Neural progenitor cell (in vitro differentiated cells): ENCODE measurements around the gene CACNA1C. TPM values are rescaled to one million over a fixed set of nuclear protein-coding genes. Genes with fewer than 3 reads are reported as not detected.

Experiments
- DNase-seq: peaks from one replicate; pipeline ENCODE4 v3.0.0-alpha.2; 2016; ENCODE audit warnings: low spot score
- H2AFZ ChIP-seq: fragments of 200-600 bp; sonication (generic); replicated peaks from 2 replicates; pipeline ENCODE4 v1.6.1; 2016; ENCODE audit warnings: antibody characterized with exemption
- H3F3A ChIP-seq: fragments of 200-600 bp; sonication (generic); 2 replicates; pipeline ENCODE4 v1.6.1; 2016; ENCODE audit warnings: antibody characterized with exemption, low read depth
- H3K27ac ChIP-seq: fragments of 200-600 bp; sonication (generic); 2 replicates; pipeline ENCODE4 v1.5.1; 2016; ENCODE audit warnings: mild to moderate bottlenecking
- H3K27me3 ChIP-seq: fragments of 200-600 bp; sonication (generic); 2 replicates; pipeline ENCODE4 v1.6.1; 2016; ENCODE audit warnings: mild to moderate bottlenecking, moderate library complexity
- H3K36me3 ChIP-seq: fragments of 200-600 bp; sonication (generic); 2 replicates; pipeline ENCODE4 v1.5.1; 2016
- H3K4me1 ChIP-seq: fragments of 200-600 bp; sonication (generic); 2 replicates; pipeline ENCODE4 v1.6.1; 2016; ENCODE audit warnings: mixed run types
- H3K4me2 ChIP-seq: fragments of 200-600 bp; sonication (generic); 2 replicates; pipeline ENCODE4 v1.6.1; 2016
- H3K4me3 ChIP-seq: fragments of 200-600 bp; sonication (generic); 2 replicates; pipeline ENCODE4 v1.5.1; 2016
- H3K79me2 ChIP-seq: fragments of 200-600 bp; sonication (generic); 2 replicates; pipeline ENCODE4 v1.6.1; 2016; ENCODE audit warnings: low read depth
- H3K9ac ChIP-seq: fragments of 200-600 bp; sonication (generic); 2 replicates; pipeline ENCODE4 v1.6.1; 2016
- H3K9me3 ChIP-seq: fragments of 200-600 bp; sonication (generic); 2 replicates; pipeline ENCODE4 v1.5.1; 2016; ENCODE audit warnings: low read depth
- H4K20me1 ChIP-seq: fragments of 200-600 bp; sonication (generic); 2 replicates; pipeline ENCODE4 v1.6.1; 2016; ENCODE audit warnings: low read depth
- H3K27ac Mint-ChIP-seq: 3 replicates; pipeline ENCODE4 v1.8.0; 2021; ENCODE audit warnings: mixed read lengths
- H3K27me3 Mint-ChIP-seq: 2 replicates; pipeline ENCODE4 v1.8.0; 2022; ENCODE audit warnings: low read depth, mild to moderate bottlenecking, inconsistent platforms, moderate library complexity, mixed read lengths; ENCODE audit not compliant: insufficient read depth
- H3K36me3 Mint-ChIP-seq: 3 replicates; pipeline ENCODE4 v1.8.0; 2021; ENCODE audit warnings: mixed read lengths
- H3K4me1 Mint-ChIP-seq: 3 replicates; pipeline ENCODE4 v1.8.0; 2021; ENCODE audit warnings: mixed read lengths
- H3K4me3 Mint-ChIP-seq: 3 replicates; pipeline ENCODE4 v1.8.0; 2021; ENCODE audit warnings: mild to moderate bottlenecking, moderate library complexity, mixed read lengths
- H3K9me3 Mint-ChIP-seq: 3 replicates; pipeline ENCODE4 v1.8.0; 2020; ENCODE audit warnings: mixed read lengths
- EZH2 ChIP-seq: fragments of 200-600 bp; sonication (generic); IDR thresholded peaks from 2 replicates; pipeline ENCODE4 v1.6.1; 2017; ENCODE audit warnings: antibody characterized with exemption, mild to moderate bottlenecking, moderate library complexity
- EZH2phosphoT487 ChIP-seq: fragments of 200-600 bp; sonication (generic); IDR thresholded peaks from 2 replicates; pipeline ENCODE4 v1.6.1; 2017; ENCODE audit warnings: antibody characterized with exemption
- total RNA-seq: library from RNA; depleted of rRNA; stranded (reverse); fragments of >200 nt; gene quantifications from 2 replicates; pipeline ENCODE4 v1.2.3, GENCODE V29; 2015; ENCODE audit warnings: low replicate concordance
- TF ChIP-seq, protein P1 (sequence below): fragments of 200-600 bp; sonication (generic); IDR thresholded peaks from 2 replicates; pipeline ENCODE4 v1.5.1; 2017; ENCODE audit warnings: antibody characterized with exemption, mild to moderate bottlenecking

Gene CACNA1C
- total RNA-seq, 1 donor from 2014 or later = 2.7 TPM

DNA sequence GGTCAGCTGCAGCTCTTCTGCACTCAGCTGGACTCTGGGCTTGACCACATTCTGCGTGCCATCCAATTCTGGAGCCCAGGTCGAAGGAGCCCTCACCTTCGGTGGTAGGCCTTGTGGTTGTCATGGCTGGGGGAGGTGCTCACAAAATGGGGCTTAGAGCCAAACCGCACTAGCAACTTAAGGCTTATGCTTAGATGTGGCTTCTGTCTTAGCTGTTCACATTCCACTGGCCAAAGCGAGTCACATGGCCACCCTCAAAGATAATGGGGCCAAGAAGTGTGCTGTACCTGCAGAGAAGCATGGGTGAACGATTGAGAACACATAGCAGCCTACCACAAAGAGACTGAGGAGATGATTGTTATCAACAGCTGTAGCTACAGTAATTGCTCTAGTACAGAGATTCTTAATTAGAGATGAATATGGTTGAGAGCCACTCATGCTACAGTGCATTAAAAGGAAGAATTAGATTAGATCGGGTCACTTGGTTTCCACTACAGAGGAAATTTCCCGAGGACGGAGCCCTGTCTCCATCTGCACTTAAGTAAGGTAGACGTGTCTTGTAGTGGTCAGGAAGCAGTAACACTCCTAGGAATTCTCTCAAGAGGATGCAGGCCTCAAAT is 407.4 kb downstream of the CACNA1C start:
- H3K4me2 ChIP-seq = no peak overlapping the region
- no peaks in the 10 kb centered on the region for H3K9me3 ChIP-seq
- no peak overlapping the region for H3K27ac ChIP-seq
- Mint-ChIP-seq H3K36me3 (no peaks in the 10 kb centered on the region), H3K9me3 (no peaks in the 10 kb centered on the region), H3K27ac (no peak overlapping the region), H3K4me1 (peaks cover 11% of the 10 kb centered on the region), H3K27me3 (peaks cover 2% of the 10 kb centered on the region), H3K4me3 (no peak overlapping the region)
- H3K36me3 ChIP-seq = no peaks in the 10 kb centered on the region
- peaks cover 14% of the 10 kb centered on the region for H3K4me1 ChIP-seq
- no peak overlapping the region for H3K4me3 ChIP-seq
- no peak overlapping the region for H2AFZ ChIP-seq
- H3K79me2 ChIP-seq = no peaks in the 10 kb centered on the region
- peaks cover 10% of the 10 kb centered on the region for H3F3A ChIP-seq
- H3K9ac ChIP-seq = no peak overlapping the region
- no peaks in the 10 kb centered on the region for H4K20me1 ChIP-seq
- TF ChIP-seq EZH2phosphoT487 (no peak), EZH2 (no peak)
- TF ChIP-seq, protein P1, sequence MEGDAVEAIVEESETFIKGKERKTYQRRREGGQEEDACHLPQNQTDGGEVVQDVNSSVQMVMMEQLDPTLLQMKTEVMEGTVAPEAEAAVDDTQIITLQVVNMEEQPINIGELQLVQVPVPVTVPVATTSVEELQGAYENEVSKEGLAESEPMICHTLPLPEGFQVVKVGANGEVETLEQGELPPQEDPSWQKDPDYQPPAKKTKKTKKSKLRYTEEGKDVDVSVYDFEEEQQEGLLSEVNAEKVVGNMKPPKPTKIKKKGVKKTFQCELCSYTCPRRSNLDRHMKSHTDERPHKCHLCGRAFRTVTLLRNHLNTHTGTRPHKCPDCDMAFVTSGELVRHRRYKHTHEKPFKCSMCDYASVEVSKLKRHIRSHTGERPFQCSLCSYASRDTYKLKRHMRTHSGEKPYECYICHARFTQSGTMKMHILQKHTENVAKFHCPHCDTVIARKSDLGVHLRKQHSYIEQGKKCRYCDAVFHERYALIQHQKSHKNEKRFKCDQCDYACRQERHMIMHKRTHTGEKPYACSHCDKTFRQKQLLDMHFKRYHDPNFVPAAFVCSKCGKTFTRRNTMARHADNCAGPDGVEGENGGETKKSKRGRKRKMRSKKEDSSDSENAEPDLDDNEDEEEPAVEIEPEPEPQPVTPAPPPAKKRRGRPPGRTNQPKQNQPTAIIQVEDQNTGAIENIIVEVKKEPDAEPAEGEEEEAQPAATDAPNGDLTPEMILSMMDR = no peak
- no peak for DNase-seq
- no peaks in the 10 kb centered on the region for H3K27me3 ChIP-seq

DNA sequence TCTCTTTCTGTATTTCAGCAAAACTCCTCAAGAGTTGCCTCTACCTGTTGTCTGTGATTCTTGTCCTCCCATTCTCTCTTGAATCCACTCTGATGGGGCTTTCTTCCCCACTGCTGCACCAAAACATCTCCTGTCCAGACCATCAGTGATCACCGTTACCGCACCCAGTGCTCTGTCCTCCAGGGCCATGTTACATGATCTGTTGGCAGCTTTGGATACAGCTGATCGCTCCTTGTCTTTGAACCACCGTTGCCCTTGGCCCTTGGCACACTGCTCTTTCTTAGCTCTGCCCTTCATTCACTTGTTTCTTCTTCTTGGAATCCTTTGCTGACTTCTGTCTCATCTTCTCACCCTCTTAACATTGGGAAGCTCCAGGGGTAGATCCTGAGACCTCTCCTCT is 408.3 kb downstream of the CACNA1C start:
- Histone ChIP-seq H3K9me3 (no peaks in the 10 kb centered on the region), H3K4me2 (no peak overlapping the region), H2AFZ (no peak overlapping the region), H3K9ac (no peak overlapping the region), H3F3A (peaks cover 10% of the 10 kb centered on the region), H4K20me1 (no peaks in the 10 kb centered on the region), H3K4me1 (peaks cover 14% of the 10 kb centered on the region), H3K27ac (no peak overlapping the region), H3K4me3 (no peak overlapping the region), H3K27me3 (no peaks in the 10 kb centered on the region), H3K79me2 (no peaks in the 10 kb centered on the region), H3K36me3 (no peaks in the 10 kb centered on the region)
- H3K9me3 Mint-ChIP-seq = no peaks in the 10 kb centered on the region
- H3K4me3 Mint-ChIP-seq = no peak overlapping the region
- H3K27me3 Mint-ChIP-seq = peaks cover 2% of the 10 kb centered on the region
- no peaks in the 10 kb centered on the region for H3K36me3 Mint-ChIP-seq
- DNase-seq = no peak
- TF ChIP-seq, protein P1 = no peak
- TF ChIP-seq EZH2phosphoT487 = no peak
- no peak for TF ChIP-seq EZH2
- H3K4me1 Mint-ChIP-seq = peaks cover 11% of the 10 kb centered on the region
- H3K27ac Mint-ChIP-seq = no peak overlapping the region

DNA sequence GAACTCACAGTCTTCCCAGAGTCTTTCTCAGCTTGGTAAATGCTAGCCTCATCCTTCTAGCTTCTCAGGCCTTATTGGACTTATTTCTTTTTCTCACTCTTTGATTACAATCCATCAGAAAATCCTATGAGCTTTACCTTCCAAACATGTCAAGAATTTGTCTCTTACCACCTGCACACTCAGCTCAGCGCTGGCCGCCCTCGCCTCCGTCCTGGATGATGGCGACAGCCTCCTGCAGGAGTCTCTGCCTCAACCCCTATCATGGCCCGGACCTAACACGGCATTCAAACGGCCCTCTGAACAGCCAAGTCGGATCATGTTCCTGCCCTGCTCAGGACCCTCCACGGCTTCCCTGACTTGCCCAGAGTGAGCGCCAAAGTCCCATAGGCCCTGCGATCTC is 408.9 kb downstream of the CACNA1C start:
- Mint-ChIP-seq H3K27ac (no peak overlapping the region), H3K27me3 (peaks cover 2% of the 10 kb centered on the region), H3K4me1 (peaks cover 11% of the 10 kb centered on the region), H3K36me3 (no peaks in the 10 kb centered on the region), H3K9me3 (no peaks in the 10 kb centered on the region), H3K4me3 (no peak overlapping the region)
- peaks cover 10% of the 10 kb centered on the region for H3F3A ChIP-seq
- H3K27me3 ChIP-seq = no peaks in the 10 kb centered on the region
- H4K20me1 ChIP-seq = no peaks in the 10 kb centered on the region
- DNase-seq = no peak
- TF ChIP-seq, protein P1 = no peak
- no peak for TF ChIP-seq EZH2phosphoT487
- no peak for TF ChIP-seq EZH2
- no peak overlapping the region for H2AFZ ChIP-seq
- no peaks in the 10 kb centered on the region for H3K36me3 ChIP-seq
- no peak overlapping the region for H3K9ac ChIP-seq
- no peaks in the 10 kb centered on the region for H3K79me2 ChIP-seq
- no peak overlapping the region for H3K4me2 ChIP-seq
- H3K4me1 ChIP-seq = peaks cover 14% of the 10 kb centered on the region
- no peak overlapping the region for H3K4me3 ChIP-seq
- H3K27ac ChIP-seq = no peak overlapping the region
- H3K9me3 ChIP-seq = no peaks in the 10 kb centered on the region
